ENCODE results near the gene CFAP97.

- TF ChIP-seq EZH2 (IDR thresholded peaks at IDR 0.05) (no peak), POLR2AphosphoS5 (IDR thresholded peaks at IDR 0.05; ENCODE audit: borderline replicate concordance, low read depth, low read length) (no peak), FOXP2 (optimal IDR thresholded peaks at IDR 0.05; ENCODE audit: control extremely low read depth, extremely low read length, insufficient read depth) (no peak)
Observed at GRCh38 chr4:185221912-185222311, 18.1 kb upstream of the CFAP97 start.
